ENCODE results near the gene USF3. TPM values are rescaled to one million over a fixed set of nuclear protein-coding genes. Genes with fewer than 3 reads are reported as not detected.

Gene USF3
- polyA plus RNA-seq, 3 donors = 1.6 to 4.5 (median 3.3) TPM

- no peaks in the 10 kb centered on the region for H3K27me3 Mint-ChIP-seq (ENCODE audit: low read depth in 3 of 3)
- H3K4me1 Mint-ChIP-seq = no peaks in the 10 kb centered on the region
- no peaks in the 10 kb centered on the region for H3K9me3 Mint-ChIP-seq
- H3K27ac ChIP-seq (ENCODE audit: low read depth in 1 of 2, low read length in 2 of 2) = no peak overlapping the region
- H3K9me3 ChIP-seq (replicated peaks in 1 of 2; ENCODE audit: control insufficient read depth in 1 of 2, insufficient read depth in 1 of 2, low read length in 2 of 2) = no peaks in the 10 kb centered on the region
- WGBS (ENCODE audit: insufficient coverage) = no CpG with 5 or more reads among the region's 2 CpGs
- H3K36me3 Mint-ChIP-seq = peaks cover 18 to 35% of the 10 kb centered on the region in 2 donors
- H3K4me3 Mint-ChIP-seq = no peak overlapping the region
- peak overlapping the region in 2 of 7 donors; percentile 66 to 69 for H3K27ac Mint-ChIP-seq
- DNase-seq = no peak
- no peaks in the 10 kb centered on the region for H3K27me3 ChIP-seq (ENCODE audit: control insufficient read depth in 2 of 2, insufficient read depth in 2 of 2, low read length in 2 of 2)
- no peak overlapping the region for H3K4me3 ChIP-seq (replicated peaks in 1 of 3; ENCODE audit: low read depth in 2 of 3, low read length in 3 of 3)
- H3K4me1 ChIP-seq (ENCODE audit: control insufficient read depth in 1 of 2, insufficient read depth in 2 of 2, low read length in 2 of 2) = no peaks in the 10 kb centered on the region
- peaks cover 4 to 50% of the 10 kb centered on the region in 2 donors for H3K36me3 ChIP-seq (replicated peaks in 1 of 2; ENCODE audit: control insufficient read depth in 1 of 2, insufficient read depth in 2 of 2, low read length in 2 of 2)
- H3K9ac ChIP-seq (ENCODE audit: insufficient read depth, low read length, poor library complexity, severe bottlenecking) = no peak overlapping the region
- peaks cover 93% of the 10 kb centered on the region for H4K20me1 ChIP-seq (ENCODE audit: insufficient read depth, low read length)
- intact Hi-C loops (cut with micrococcal nuclease) = no loop called here
- H3K79me2 ChIP-seq (ENCODE audit: insufficient read depth, low read length) = peaks cover 95% of the 10 kb centered on the region
- no peak overlapping the region for H3K4me2 ChIP-seq (replicated peaks; ENCODE audit: extremely low read depth, low read length, poor library complexity, severe bottlenecking)
- no peak overlapping the region for H2AFZ ChIP-seq (ENCODE audit: insufficient read depth, low read depth, low read length, poor library complexity, severe bottlenecking)
- TF ChIP-seq, protein P1, sequence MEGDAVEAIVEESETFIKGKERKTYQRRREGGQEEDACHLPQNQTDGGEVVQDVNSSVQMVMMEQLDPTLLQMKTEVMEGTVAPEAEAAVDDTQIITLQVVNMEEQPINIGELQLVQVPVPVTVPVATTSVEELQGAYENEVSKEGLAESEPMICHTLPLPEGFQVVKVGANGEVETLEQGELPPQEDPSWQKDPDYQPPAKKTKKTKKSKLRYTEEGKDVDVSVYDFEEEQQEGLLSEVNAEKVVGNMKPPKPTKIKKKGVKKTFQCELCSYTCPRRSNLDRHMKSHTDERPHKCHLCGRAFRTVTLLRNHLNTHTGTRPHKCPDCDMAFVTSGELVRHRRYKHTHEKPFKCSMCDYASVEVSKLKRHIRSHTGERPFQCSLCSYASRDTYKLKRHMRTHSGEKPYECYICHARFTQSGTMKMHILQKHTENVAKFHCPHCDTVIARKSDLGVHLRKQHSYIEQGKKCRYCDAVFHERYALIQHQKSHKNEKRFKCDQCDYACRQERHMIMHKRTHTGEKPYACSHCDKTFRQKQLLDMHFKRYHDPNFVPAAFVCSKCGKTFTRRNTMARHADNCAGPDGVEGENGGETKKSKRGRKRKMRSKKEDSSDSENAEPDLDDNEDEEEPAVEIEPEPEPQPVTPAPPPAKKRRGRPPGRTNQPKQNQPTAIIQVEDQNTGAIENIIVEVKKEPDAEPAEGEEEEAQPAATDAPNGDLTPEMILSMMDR (IDR thresholded peaks at IDR 0.05) = no peak
Measured at GRCh38 chr3:113728661-113729060, 32.2 kb upstream of the USF3 start.

GRCh38 chr3:113721636-113722035 is 25.2 kb upstream of the USF3 start:
- intact Hi-C loops (cut with micrococcal nuclease) = no loop called here
- H3K9me3 ChIP-seq (replicated peaks in 1 of 2; ENCODE audit: control insufficient read depth in 1 of 2, insufficient read depth in 1 of 2, low read length in 2 of 2) = no peaks in the 10 kb centered on the region
- peaks cover 34% of the 10 kb centered on the region for H4K20me1 ChIP-seq (ENCODE audit: insufficient read depth, low read length)
- H3K4me3 Mint-ChIP-seq = no peak overlapping the region
- peaks cover 29% of the 10 kb centered on the region for H3K79me2 ChIP-seq (ENCODE audit: insufficient read depth, low read length)
- peaks cover 60 to 70% of the 10 kb centered on the region in 2 donors for H3K36me3 Mint-ChIP-seq
- H3K4me3 ChIP-seq (replicated peaks in 1 of 3; ENCODE audit: low read depth in 2 of 3, low read length in 3 of 3) = no peak overlapping the region
- no peaks in the 10 kb centered on the region for H3K27me3 ChIP-seq (ENCODE audit: control insufficient read depth in 2 of 2, insufficient read depth in 2 of 2, low read length in 2 of 2)
- no CpG with 5 or more reads among the region's 3 CpGs for WGBS (ENCODE audit: insufficient coverage)
- TF ChIP-seq, protein P1 (IDR thresholded peaks at IDR 0.05) = no peak
- no peak overlapping the region for H3K4me2 ChIP-seq (replicated peaks; ENCODE audit: extremely low read depth, low read length, poor library complexity, severe bottlenecking)
- no peak for DNase-seq
- H2AFZ ChIP-seq (ENCODE audit: insufficient read depth, low read depth, low read length, poor library complexity, severe bottlenecking) = no peak overlapping the region
- peak overlapping the region in 1 of 7 donors; percentile 46 for H3K27ac Mint-ChIP-seq
- H3K9ac ChIP-seq (ENCODE audit: insufficient read depth, low read length, poor library complexity, severe bottlenecking) = no peak overlapping the region
- H3K36me3 ChIP-seq (replicated peaks in 1 of 2; ENCODE audit: control insufficient read depth in 1 of 2, insufficient read depth in 2 of 2, low read length in 2 of 2) = peaks cover 43 to 74% of the 10 kb centered on the region in 2 donors
- no peaks in the 10 kb centered on the region for H3K27me3 Mint-ChIP-seq (ENCODE audit: low read depth in 3 of 3)
- no peaks in the 10 kb centered on the region for H3K9me3 Mint-ChIP-seq
- no peaks in the 10 kb centered on the region for H3K4me1 ChIP-seq (ENCODE audit: control insufficient read depth in 1 of 2, insufficient read depth in 2 of 2, low read length in 2 of 2)
- H3K4me1 Mint-ChIP-seq = peaks cover 7% of the 10 kb centered on the region
- H3K27ac ChIP-seq (ENCODE audit: low read depth in 1 of 2, low read length in 2 of 2) = no peak overlapping the region
